HepG2 (cell line): ENCODE measurements around the gene FAM240A. TPM values are rescaled to one million over a fixed set of nuclear protein-coding genes. Genes with fewer than 3 reads are reported as not detected.

Experiments used
- CEBPG ChIP-seq: IDR thresholded peaks from 2 replicates; pipeline ENCODE4 v1.6.1; 2016
- FOXA1 ChIP-seq, 2 experiments: fragments of 450-650 bp in 1 of 2; sonication (generic) in 1 of 2; formaldehyde crosslinking in 1 of 2; IDR thresholded peaks; 2 replicates each; pipeline versions ENCODE4 v1.4.0 to v1.6.1; 2016 to 2020; ENCODE audit warnings: missing genetic modification reagents in 1 of 2
- HMGXB3 ChIP-seq: sonication (generic); formaldehyde crosslinking; IDR thresholded peaks from 2 replicates; pipeline ENCODE4 v1.4.0; 2020; ENCODE audit warnings: missing genetic modification reagents, borderline replicate concordance
- HNF1A ChIP-seq, 2 experiments: sonication (generic) in 1 of 2; formaldehyde crosslinking in 1 of 2; IDR thresholded peaks; 2 replicates each; pipeline versions ENCODE4 v1.4.0 to v1.6.1; 2016 to 2020; ENCODE audit warnings: borderline replicate concordance in 1 of 2, low read depth in 1 of 2, mild to moderate bottlenecking in 1 of 2, missing genetic modification reagents in 1 of 2
- HOMEZ ChIP-seq: IDR thresholded peaks from 2 replicates; pipeline ENCODE4 v1.6.1; 2016; ENCODE audit warnings: low read depth
- MAFG ChIP-seq: sonication (generic); formaldehyde crosslinking; IDR thresholded peaks from 2 replicates; pipeline ENCODE4 v1.5.1; 2020; ENCODE audit warnings: mild to moderate bottlenecking, missing genetic modification reagents
- MED1 ChIP-seq: sonication (generic); formaldehyde crosslinking; IDR thresholded peaks from 2 replicates; pipeline ENCODE4 v1.4.0; 2020; ENCODE audit warnings: missing genetic modification reagents
- RCOR2 ChIP-seq: IDR thresholded peaks from 2 replicates; pipeline ENCODE4 v1.6.1; 2016; ENCODE audit warnings: missing biosample characterization, missing genetic modification reagents
- RNF2 ChIP-seq: fragments of 450-650 bp; conservative IDR thresholded peaks from 2 replicates; pipeline ENCODE4 v1.6.1; 2016; ENCODE audit warnings: low read depth
- RXRB ChIP-seq: IDR thresholded peaks from 2 replicates; pipeline ENCODE4 v1.6.1; 2016; ENCODE audit warnings: borderline replicate concordance, missing genetic modification reagents, missing compliant biosample characterization
- SMC3 ChIP-seq: IDR thresholded peaks from 2 replicates; pipeline ENCODE4 v1.6.1; 2011; ENCODE audit warnings: low read length, improper control_type of control experiment
- ZKSCAN1 ChIP-seq: fragments of 150-350 bp; IDR thresholded peaks from 2 replicates; pipeline ENCODE4 v1.6.1; 2014; ENCODE audit warnings: low read length
- ZNF704 ChIP-seq: sonication (generic); formaldehyde crosslinking; IDR thresholded peaks from 2 replicates; pipeline ENCODE4 v1.8.1; 2023; ENCODE audit warnings: mild to moderate bottlenecking, inconsistent platforms, moderate library complexity, missing genetic modification reagents, borderline replicate concordance
- polyA plus RNA-seq, 8 experiments: library from polyadenylated mRNA; depleted of rRNA in 3 of 8; stranded (reverse) in 7 of 8; unstranded in 1 of 8; fragments of >200 nt; fragmentation: Illumina TruSeq in 4 of 8; extraction: Trizol in 4 of 8; gene quantifications; 2 replicates each; pipeline versions ENCODE4 v1.2.1 to v1.2.3, GENCODE V29; 2011 to 2016; ENCODE audit warnings: low read depth in 4 of 8, missing spikeins in 1 of 8, mixed read lengths in 1 of 8; ENCODE audit not compliant: insufficient read depth in 1 of 8
- total RNA-seq, 5 experiments: library from RNA; depleted of rRNA; stranded (reverse); fragments of >200 nt; fragmentation: Illumina TruSeq; extraction: Trizol; gene quantifications; 2 replicates each; pipeline ENCODE4 v1.2.3, GENCODE V29; 2016; ENCODE audit warnings: low read depth in 1 of 5

Gene FAM240A
- total and polyA plus RNA-seq, 2 of the 13 experiments (the other 11 are each of a cell fraction or from before 2014, with no cell fraction given) = not detected

- TF ChIP-seq RXRB = peak; percentile 98
- no peak for TF ChIP-seq ZKSCAN1
- no peak for TF ChIP-seq ZNF704 (CRISPR knock-in tag)
- peak; percentile 93 for TF ChIP-seq MED1 (CRISPR knock-in tag)
- no peak for TF ChIP-seq MAFG (CRISPR knock-in tag)
- 0 out of 2 replicates have a peak, but pooled peaks have one; percentile 26 for TF ChIP-seq RCOR2 (CRISPR knock-in tag)
- peak; percentile 97 for TF ChIP-seq HNF1A (IDR thresholded peaks at IDR 0.05; ENCODE audit: low read depth)
- TF ChIP-seq HNF1A (CRISPR knock-in tag; IDR thresholded peaks at IDR 0.05; ENCODE audit: borderline replicate concordance) = peak; percentile 96
- TF ChIP-seq HOMEZ (CRISPR knock-in tag) = peak; percentile 65; the same call in 1 of the 2 replicates
- TF ChIP-seq HMGXB3 (CRISPR knock-in tag) = 0 out of 2 replicates have a peak, but pooled peaks have one; percentile 21
- no peak for TF ChIP-seq FOXA1 (IDR thresholded peaks at IDR 0.05)
- peak; percentile 33; the same call in 1 of the 2 replicates for TF ChIP-seq FOXA1 (CRISPR knock-in tag; IDR thresholded peaks at IDR 0.05)
- no peak for TF ChIP-seq RNF2
- peak; percentile 7; the same call in 1 of the 2 replicates for TF ChIP-seq SMC3
- TF ChIP-seq CEBPG = peak; percentile 97
Observed at GRCh38 chr3:46585799-46586693, 26.3 kb upstream of the FAM240A start (continued).
